HepG2 (cell line): Measurements from ENCODE around the gene ANXA6. TPM values are rescaled to one million over a fixed set of nuclear protein-coding genes. Genes with fewer than 3 reads are reported as not detected.

Source experiments
- FIP1L1 ChIP-seq: fragments of 200-400 bp; formaldehyde crosslinking; IDR thresholded peaks from 2 replicates; pipeline ENCODE4 v1.6.1; 2018; ENCODE audit warnings: low read depth, mild to moderate bottlenecking, low read length, moderate library complexity, borderline replicate concordance; ENCODE audit not compliant: insufficient read depth
- GTF2F1 ChIP-seq: fragments of 150-350 bp; IDR thresholded peaks from 2 replicates; pipeline ENCODE4 v1.6.1; 2014; ENCODE audit warnings: low read length
- KLF9 ChIP-seq: IDR thresholded peaks from 2 replicates; pipeline ENCODE4 v1.6.1; 2016; ENCODE audit warnings: low read depth
- MED8 ChIP-seq: sonication (generic); formaldehyde crosslinking; IDR thresholded peaks from 2 replicates; pipeline ENCODE4 v1.8.1; 2023; ENCODE audit warnings: mild to moderate bottlenecking, missing genetic modification reagents; ENCODE audit not compliant: insufficient replicate concordance
- RBAK ChIP-seq: sonication (generic); formaldehyde crosslinking; IDR thresholded peaks from 2 replicates; pipeline ENCODE4 v1.5.1; 2020; ENCODE audit warnings: mild to moderate bottlenecking, missing genetic modification reagents
- ZNF558 ChIP-seq: sonication (generic); formaldehyde crosslinking; IDR thresholded peaks from 2 replicates; pipeline ENCODE4 v1.9.0; 2022; ENCODE audit warnings: mild to moderate bottlenecking, missing genetic modification reagents, borderline replicate concordance
- ZNF720 ChIP-seq: sonication (generic); formaldehyde crosslinking; IDR thresholded peaks from 2 replicates; pipeline ENCODE4 v1.4.0; 2020; ENCODE audit warnings: missing genetic modification reagents
- polyA plus RNA-seq, 8 experiments: library from polyadenylated mRNA; depleted of rRNA in 3 of 8; stranded (reverse) in 7 of 8; unstranded in 1 of 8; fragments of >200 nt; fragmentation: Illumina TruSeq in 4 of 8; extraction: Trizol in 4 of 8; gene quantifications; 2 replicates each; pipeline versions ENCODE4 v1.2.1 to v1.2.3, GENCODE V29; 2011 to 2016; ENCODE audit warnings: low read depth in 4 of 8, missing spikeins in 1 of 8, mixed read lengths in 1 of 8; ENCODE audit not compliant: insufficient read depth in 1 of 8
- total RNA-seq, 5 experiments: library from RNA; depleted of rRNA; stranded (reverse); fragments of >200 nt; fragmentation: Illumina TruSeq; extraction: Trizol; gene quantifications; 2 replicates each; pipeline ENCODE4 v1.2.3, GENCODE V29; 2016; ENCODE audit warnings: low read depth in 1 of 5
- TF ChIP-seq, protein P1 (sequence below): sonication (generic); formaldehyde crosslinking; IDR thresholded peaks from 2 replicates; pipeline ENCODE4 v1.5.1; 2020; ENCODE audit warnings: missing genetic modification reagents, mild to moderate bottlenecking, borderline replicate concordance
- TF ChIP-seq, protein P2 (sequence below): sonication (generic); formaldehyde crosslinking; IDR thresholded peaks from 2 replicates; pipeline ENCODE4 v1.4.0; 2020; ENCODE audit warnings: mild to moderate bottlenecking, missing genetic modification reagents
- TF ChIP-seq, protein P3 (sequence below): sonication (generic); formaldehyde crosslinking; IDR thresholded peaks from 2 replicates; pipeline ENCODE4 v1.5.0; 2020; ENCODE audit warnings: mild to moderate bottlenecking, missing genetic modification reagents
- TF ChIP-seq, protein P4 (sequence below): IDR thresholded peaks from 2 replicates; pipeline ENCODE4 v1.6.1; 2016; ENCODE audit warnings: mild to moderate bottlenecking, missing biosample characterization, missing genetic modification reagents
- TF ChIP-seq, protein P5 (sequence below): sonication (generic); formaldehyde crosslinking; IDR thresholded peaks from 2 replicates; pipeline ENCODE4 v1.4.0; 2020; ENCODE audit warnings: missing genetic modification reagents; ENCODE audit errors: not compliant biosample characterization
- TF ChIP-seq, protein P6 (sequence below): sonication (generic); formaldehyde crosslinking; IDR thresholded peaks from 2 replicates; pipeline ENCODE4 v1.5.0; 2020; ENCODE audit warnings: missing genetic modification reagents, mild to moderate bottlenecking, borderline replicate concordance

The ANXA6 gene
- total and polyA plus RNA-seq, 2 of the 13 experiments (the other 11 are each of a cell fraction or from before 2014, with no cell fraction given), result 103 to 125 TPM

DNA sequence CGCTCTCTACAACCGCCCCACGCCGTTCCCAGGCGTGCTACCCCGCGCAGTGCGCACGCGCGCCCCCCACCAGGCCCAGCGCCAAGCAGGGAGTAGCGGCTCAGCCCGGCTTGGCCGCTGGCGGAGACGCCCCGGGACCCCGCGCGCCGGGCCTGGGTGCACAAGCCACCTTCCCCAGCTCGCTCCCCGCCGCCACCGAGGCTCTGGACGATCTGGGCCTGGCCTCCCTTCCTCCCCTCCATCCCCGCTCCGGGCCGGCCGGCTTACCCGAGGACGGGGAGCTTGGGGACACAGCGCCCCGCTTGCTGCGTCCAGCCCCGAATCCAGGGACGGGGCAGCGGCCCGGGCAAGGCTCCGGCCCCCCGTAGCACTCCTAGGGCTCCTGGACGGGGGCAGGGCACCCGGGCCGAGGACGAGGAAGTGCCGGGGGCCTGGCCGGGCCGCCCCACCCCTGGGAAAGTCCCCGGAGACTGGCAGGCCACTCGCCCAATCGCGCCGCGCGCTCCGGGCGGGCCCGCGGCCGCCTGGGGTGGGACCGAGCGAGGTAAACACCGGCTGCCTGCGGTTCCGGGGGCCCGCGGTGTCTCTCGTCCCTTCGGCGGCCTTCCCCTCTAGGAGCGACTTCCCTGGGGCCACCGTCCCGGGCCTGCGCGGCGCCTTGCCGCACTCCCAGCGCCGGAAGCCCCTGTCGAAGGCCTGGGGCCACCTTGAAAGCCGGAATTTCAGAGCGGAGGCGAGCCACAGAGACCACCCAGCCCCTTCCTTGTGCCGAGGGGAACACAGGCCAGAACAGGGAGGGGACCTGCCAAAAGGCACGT, 76.8 kb downstream of the ANXA6 start, which contains the start of gene TNIP1 (continued):
- TF ChIP-seq, protein P1, sequence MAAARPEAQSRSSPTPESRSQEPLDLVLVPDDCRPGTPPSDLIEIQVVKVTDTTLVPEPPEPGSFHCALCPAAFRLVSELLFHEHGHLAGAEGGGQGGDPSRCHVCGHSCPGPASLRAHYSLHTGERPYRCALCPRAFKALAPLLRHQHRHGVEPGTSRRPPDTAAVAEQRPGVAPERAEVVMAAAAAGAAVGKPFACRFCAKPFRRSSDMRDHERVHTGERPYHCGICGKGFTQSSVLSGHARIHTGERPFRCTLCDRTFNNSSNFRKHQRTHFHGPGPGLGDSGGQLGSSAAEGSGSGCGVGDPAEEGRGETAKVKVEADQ (CRISPR knock-in tag), result peak; percentile 51; the same call in 1 of the 2 replicates
- TF ChIP-seq ZNF720 (CRISPR knock-in tag), result no peak
- TF ChIP-seq GTF2F1, result no peak
- TF ChIP-seq, protein P2, sequence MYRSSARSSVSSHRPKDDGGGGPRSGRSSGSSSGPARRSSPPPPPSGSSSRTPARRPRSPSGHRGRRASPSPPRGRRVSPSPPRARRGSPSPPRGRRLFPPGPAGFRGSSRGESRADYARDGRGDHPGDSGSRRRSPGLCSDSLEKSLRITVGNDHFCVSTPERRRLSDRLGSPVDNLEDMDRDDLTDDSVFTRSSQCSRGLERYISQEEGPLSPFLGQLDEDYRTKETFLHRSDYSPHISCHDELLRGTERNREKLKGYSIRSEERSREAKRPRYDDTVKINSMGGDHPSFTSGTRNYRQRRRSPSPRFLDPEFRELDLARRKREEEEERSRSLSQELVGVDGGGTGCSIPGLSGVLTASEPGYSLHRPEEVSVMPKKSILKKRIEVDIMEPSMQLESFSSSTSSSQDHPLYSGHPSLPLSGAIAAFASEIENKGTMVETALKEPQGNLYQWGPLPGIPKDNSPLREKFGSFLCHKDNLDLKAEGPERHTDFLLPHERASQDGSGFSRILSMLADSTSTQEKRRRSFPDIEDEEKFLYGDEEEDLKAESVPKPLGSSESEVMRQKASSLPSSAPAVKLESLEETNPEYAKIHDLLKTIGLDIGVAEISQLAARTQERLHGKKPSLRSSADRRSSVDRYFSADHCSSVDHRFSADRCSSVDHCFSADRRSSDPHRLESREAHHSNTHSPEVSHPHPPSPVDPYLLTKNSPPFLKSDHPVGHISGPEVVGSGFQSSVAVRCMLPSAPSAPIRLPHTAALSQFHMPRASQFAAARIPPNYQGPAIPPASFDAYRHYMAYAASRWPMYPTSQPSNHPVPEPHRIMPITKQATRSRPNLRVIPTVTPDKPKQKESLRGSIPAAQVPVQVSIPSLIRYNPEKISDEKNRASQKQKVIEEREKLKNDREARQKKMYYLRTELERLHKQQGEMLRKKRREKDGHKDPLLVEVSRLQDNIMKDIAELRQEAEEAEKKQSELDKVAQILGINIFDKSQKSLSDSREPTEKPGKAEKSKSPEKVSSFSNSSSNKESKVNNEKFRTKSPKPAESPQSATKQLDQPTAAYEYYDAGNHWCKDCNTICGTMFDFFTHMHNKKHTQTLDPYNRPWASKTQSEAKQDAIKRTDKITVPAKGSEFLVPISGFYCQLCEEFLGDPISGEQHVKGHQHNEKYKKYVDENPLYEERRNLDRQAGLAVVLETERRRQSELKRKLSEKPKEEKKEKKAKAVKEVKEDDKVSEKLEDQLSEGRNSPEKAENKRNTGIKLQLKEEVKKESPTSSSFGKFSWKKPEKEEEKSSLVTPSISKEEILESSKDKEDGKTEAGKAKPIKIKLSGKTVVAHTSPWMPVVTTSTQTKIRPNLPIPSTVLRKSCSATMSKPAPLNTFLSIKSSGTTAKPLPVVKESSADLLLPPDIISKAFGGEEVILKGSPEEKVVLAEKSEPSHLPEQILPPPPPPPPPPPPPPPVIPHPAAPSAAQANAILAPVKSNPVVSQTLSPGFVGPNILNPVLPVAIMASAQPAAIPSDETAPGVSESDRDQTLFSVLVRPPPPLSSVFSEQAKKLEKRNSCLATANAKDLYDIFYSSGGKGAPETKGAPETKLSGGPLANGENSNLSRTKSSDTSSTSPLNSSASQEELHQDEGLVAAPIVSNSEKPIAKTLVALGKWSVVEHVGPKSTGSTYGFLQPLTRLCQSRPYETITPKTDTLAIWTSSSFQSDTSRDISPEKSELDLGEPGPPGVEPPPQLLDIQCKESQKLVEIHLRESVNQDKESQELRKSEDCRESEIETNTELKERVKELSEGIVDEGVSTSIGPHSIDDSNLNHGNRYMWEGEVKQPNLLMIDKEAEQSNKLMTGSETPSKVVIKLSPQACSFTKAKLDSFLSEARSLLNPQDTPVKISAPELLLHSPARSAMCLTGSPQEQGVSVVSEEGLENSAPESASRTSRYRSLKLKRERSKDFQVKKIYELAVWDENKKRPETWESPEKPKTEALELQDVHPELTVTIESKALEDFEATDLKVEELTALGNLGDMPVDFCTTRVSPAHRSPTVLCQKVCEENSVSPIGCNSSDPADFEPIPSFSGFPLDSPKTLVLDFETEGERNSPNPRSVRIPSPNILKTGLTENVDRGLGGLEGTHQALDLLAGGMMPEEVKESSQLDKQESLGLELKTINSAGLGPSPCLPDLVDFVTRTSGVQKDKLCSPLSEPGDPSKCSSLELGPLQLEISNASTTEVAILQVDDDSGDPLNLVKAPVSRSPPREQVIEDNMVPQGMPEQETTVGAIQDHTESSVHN (CRISPR knock-in tag), result peak; percentile 62; the same call in 1 of the 2 replicates
- TF ChIP-seq, protein P3, sequence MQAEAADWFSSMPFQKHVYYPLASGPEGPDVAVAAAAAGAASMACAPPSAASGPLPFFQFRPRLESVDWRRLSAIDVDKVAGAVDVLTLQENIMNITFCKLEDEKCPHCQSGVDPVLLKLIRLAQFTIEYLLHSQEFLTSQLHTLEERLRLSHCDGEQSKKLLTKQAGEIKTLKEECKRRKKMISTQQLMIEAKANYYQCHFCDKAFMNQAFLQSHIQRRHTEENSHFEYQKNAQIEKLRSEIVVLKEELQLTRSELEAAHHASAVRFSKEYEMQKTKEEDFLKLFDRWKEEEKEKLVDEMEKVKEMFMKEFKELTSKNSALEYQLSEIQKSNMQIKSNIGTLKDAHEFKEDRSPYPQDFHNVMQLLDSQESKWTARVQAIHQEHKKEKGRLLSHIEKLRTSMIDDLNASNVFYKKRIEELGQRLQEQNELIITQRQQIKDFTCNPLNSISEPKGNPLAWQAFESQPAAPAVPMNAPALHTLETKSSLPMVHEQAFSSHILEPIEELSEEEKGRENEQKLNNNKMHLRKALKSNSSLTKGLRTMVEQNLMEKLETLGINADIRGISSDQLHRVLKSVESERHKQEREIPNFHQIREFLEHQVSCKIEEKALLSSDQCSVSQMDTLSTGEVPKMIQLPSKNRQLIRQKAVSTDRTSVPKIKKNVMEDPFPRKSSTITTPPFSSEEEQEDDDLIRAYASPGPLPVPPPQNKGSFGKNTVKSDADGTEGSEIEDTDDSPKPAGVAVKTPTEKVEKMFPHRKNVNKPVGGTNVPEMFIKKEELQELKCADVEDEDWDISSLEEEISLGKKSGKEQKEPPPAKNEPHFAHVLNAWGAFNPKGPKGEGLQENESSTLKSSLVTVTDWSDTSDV (CRISPR knock-in tag), result 0 out of 2 replicates have a peak, but pooled peaks have one; percentile 75
- TF ChIP-seq, protein P4, sequence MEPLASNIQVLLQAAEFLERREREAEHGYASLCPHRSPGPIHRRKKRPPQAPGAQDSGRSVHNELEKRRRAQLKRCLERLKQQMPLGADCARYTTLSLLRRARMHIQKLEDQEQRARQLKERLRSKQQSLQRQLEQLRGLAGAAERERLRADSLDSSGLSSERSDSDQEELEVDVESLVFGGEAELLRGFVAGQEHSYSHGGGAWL, result peak; percentile 90; the same call in 1 of the 2 replicates
- TF ChIP-seq, protein P5, sequence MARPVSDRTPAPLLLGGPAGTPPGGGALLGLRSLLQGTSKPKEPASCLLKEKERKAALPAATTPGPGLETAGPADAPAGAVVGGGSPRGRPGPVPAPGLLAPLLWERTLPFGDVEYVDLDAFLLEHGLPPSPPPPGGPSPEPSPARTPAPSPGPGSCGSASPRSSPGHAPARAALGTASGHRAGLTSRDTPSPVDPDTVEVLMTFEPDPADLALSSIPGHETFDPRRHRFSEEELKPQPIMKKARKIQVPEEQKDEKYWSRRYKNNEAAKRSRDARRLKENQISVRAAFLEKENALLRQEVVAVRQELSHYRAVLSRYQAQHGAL (CRISPR knock-in tag), result peak; percentile 16
- TF ChIP-seq FIP1L1, result no peak
- no peak for TF ChIP-seq RBAK (CRISPR knock-in tag)
- no peak; the same call in 1 of the 2 replicates for TF ChIP-seq ZNF558 (CRISPR knock-in tag)
- TF ChIP-seq, protein P6, sequence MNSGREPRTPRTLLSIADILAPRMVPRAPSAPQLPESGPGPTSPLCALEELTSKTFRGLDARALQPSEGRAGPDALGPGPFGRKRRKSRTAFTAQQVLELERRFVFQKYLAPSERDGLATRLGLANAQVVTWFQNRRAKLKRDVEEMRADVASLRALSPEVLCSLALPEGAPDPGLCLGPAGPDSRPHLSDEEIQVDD (CRISPR knock-in tag), result peak; percentile 35; the same call in 1 of the 2 replicates
- TF ChIP-seq KLF9, result no peak
- peak; percentile 76 for TF ChIP-seq MED8
